T47D (cell line): ENCODE results near the gene SNCA.
A peak's percentile ranks its signal among the peaks of the same experiment; 100 is the strongest.

Experiments
- DNase-seq, 2 experiments: peaks; one replicate each; pipeline versions ENCODE4 v3.0.0 to v3.0.0-alpha.2; 2011 to 2012; ENCODE audit warnings: low read depth in 1 of 2, low spot score in 1 of 2
- JUND ChIP-seq: IDR thresholded peaks from 2 replicates; pipeline ENCODE4 v1.6.1; 2012; ENCODE audit warnings: low read depth
- in situ Hi-C: cut with HindIII; loops from 2 replicates; pipeline ENCODE4 v1.10.0; 2016; ENCODE audit warnings: low sequenced_read_pairs, low pct_unique_long_range_greater_than_20kb

The SNCA gene

GRCh38 chr4:89737888-89738287 is 99.1 kb downstream of the SNCA start:
- in situ Hi-C loops = no loop called here
- no peak for TF ChIP-seq JUND
- DNase-seq = peak in 1 of 2 experiments; percentile 5

- in situ Hi-C loops = no loop called here
- DNase-seq = no peak
- no peak for TF ChIP-seq JUND
These were observed 103.0 kb downstream of the SNCA start for GRCh38 chr4:89733946-89734345.

GRCh38 chr4:89727238-89727637 is 109.7 kb downstream of the SNCA start:
- no peak for DNase-seq
- in situ Hi-C loops = no loop called here
- no peak for TF ChIP-seq JUND

- in situ Hi-C loops = no loop called here
- TF ChIP-seq JUND = no peak
- DNase-seq = no peak
These were observed 111.7 kb downstream of the SNCA start for GRCh38 chr4:89725268-89725667.

- in situ Hi-C loops = no loop called here
These were observed 112.2 kb downstream of the SNCA start for GRCh38 chr4:89724716-89725115.

GRCh38 chr4:89723096-89723495 is 113.9 kb downstream of the SNCA start:
- in situ Hi-C loops = no loop called here
- no peak for TF ChIP-seq JUND
- DNase-seq = no peak

More at GRCh38 chr4:89724716-89725115, 112.2 kb downstream of the SNCA start:
- TF ChIP-seq JUND = no peak
- DNase-seq = no peak

GRCh38 chr4:89722517-89722916 is 114.4 kb downstream of the SNCA start:
- no peak for DNase-seq
- in situ Hi-C loops = no loop called here
- TF ChIP-seq JUND = no peak

GRCh38 chr4:89720981-89721380 is 116.0 kb downstream of the SNCA start:
- no peak for DNase-seq
- in situ Hi-C loops = no loop called here
- no peak for TF ChIP-seq JUND

- in situ Hi-C loops = no loop called here
- TF ChIP-seq JUND = no peak
These were observed 117.3 kb downstream of the SNCA start for GRCh38 chr4:89719536-89720090.

GRCh38 chr4:89716893-89717292 is 120.1 kb downstream of the SNCA start:
- in situ Hi-C loops = no loop called here
- no peak for DNase-seq
- TF ChIP-seq JUND = no peak

More at GRCh38 chr4:89719536-89720090, 117.3 kb downstream of the SNCA start:
- no peak for DNase-seq

GRCh38 chr4:89715631-89716030 is 121.3 kb downstream of the SNCA start:
- no peak for DNase-seq
- TF ChIP-seq JUND = no peak
- in situ Hi-C loops = no loop called here

GRCh38 chr4:89712827-89713226 is 124.1 kb downstream of the SNCA start:
- in situ Hi-C loops = no loop called here
- DNase-seq = no peak
- TF ChIP-seq JUND = no peak

GRCh38 chr4:89712141-89712540 is 124.8 kb downstream of the SNCA start:
- DNase-seq = no peak

GRCh38 chr4:89708903-89709421 is 128.0 kb downstream of the SNCA start:
- DNase-seq = no peak
- in situ Hi-C loops = no loop called here
- TF ChIP-seq JUND = no peak

More at GRCh38 chr4:89712141-89712540, 124.8 kb downstream of the SNCA start:
- in situ Hi-C loops = no loop called here
- no peak for TF ChIP-seq JUND
